K562 (cell line): ENCODE results near the gene KCND2. TPM values are rescaled to one million over a fixed set of nuclear protein-coding genes. Genes with fewer than 3 reads are reported as not detected.
A peak's percentile ranks its signal among the peaks of the same experiment; 100 is the strongest.

Experiments used
- ATAC-seq: fragments of 200-7000 bp; cut with Tn5 transposase; 3 replicates; pipeline ENCODE4 v1.9.1; 2020; ENCODE audit warnings: moderate library complexity
- BruUV-seq: library from RNA; stranded (reverse); fragments of 400-500 nt; replicated peaks from 2 replicates; lab custom pipeline; 2021; lab: Mats Ljungman, UMichigan
- CTCF ChIA-PET: fragments of 300-600 bp; formaldehyde crosslinking; extraction: SDS; loops from one replicate; lab custom pipeline; 2021; ENCODE audit warnings: low intra/inter-chr PET ratio; lab: Yijun Ruan, JAX
- POLR2A ChIA-PET: fragments of 300-600, 350-650 bp; sonication (Branson Sonifier 250); formaldehyde crosslinking; extraction: SDS; loops from one replicate; lab custom pipeline; 2021; ENCODE audit warnings: antibody characterized with exemption, inconsistent platforms; lab: Yijun Ruan, JAX
- DNase-seq, 4 experiments: peaks; one replicate each; pipeline versions ENCODE4 v3.0.0 to v3.0.0-alpha.2; 2011 to 2018; ENCODE audit warnings: low spot score in 3 of 4, mixed read lengths in 3 of 4; ENCODE audit errors: extremely low read depth in 1 of 4
- FAIRE-seq: peaks from 2 replicates; lab custom pipeline; 2011; peaks lifted over from hg19 to GRCh38; lab: Jason Lieb, UNC
- H2AFZ ChIP-seq: 2 replicates; pipeline ENCODE4 v1.6.0; 2011; ENCODE audit warnings: low read depth, low read length, control low read depth, inconsistent platforms
- H3K27ac ChIP-seq: fragments of 200-600 bp; 3 replicates; pipeline ENCODE4 v1.8.0; 2011; ENCODE audit warnings: low read depth, mild to moderate bottlenecking, control low read depth, inconsistent platforms, low read length, moderate library complexity, mixed read lengths; ENCODE audit errors: extremely low read depth
- H3K27me3 ChIP-seq, 2 experiments: fragments of 300-600 bp in 1 of 2; 2 replicates in 1 of 2; 3 replicates in 1 of 2; pipeline versions ENCODE4 v1.6.0 to v1.8.0; 2011; ENCODE audit warnings: inconsistent platforms in 2 of 2, low read length in 2 of 2, mild to moderate bottlenecking in 1 of 2, mixed read lengths in 1 of 2, moderate library complexity in 1 of 2; ENCODE audit not compliant: control insufficient read depth in 2 of 2, insufficient read depth in 2 of 2
- H3K36me3 ChIP-seq: fragments of 300-600 bp; 3 replicates; pipeline ENCODE4 v1.8.0; 2011; ENCODE audit warnings: mild to moderate bottlenecking, low read length, inconsistent platforms; ENCODE audit not compliant: control insufficient read depth, insufficient read depth
- H3K4me1 ChIP-seq, 2 experiments: fragments of 200-600 bp in 1 of 2; replicated peaks in 1 of 2; 2 replicates in 1 of 2; 3 replicates in 1 of 2; pipeline versions ENCODE4 v1.5.1 to v1.8.0; 2011; ENCODE audit warnings: inconsistent platforms in 2 of 2, low read length in 2 of 2, mild to moderate bottlenecking in 1 of 2, mixed read lengths in 1 of 2, moderate library complexity in 1 of 2; ENCODE audit not compliant: control insufficient read depth in 2 of 2, insufficient read depth in 2 of 2
- H3K4me2 ChIP-seq: 2 replicates; pipeline ENCODE4 v1.6.1; 2011; ENCODE audit warnings: low read length, control low read depth, inconsistent platforms, mixed read lengths; ENCODE audit not compliant: insufficient read depth
- H3K4me3 ChIP-seq: fragments of 200-600 bp; sonication (generic), shearing (Covaris generic); 2 replicates; pipeline ENCODE4 v1.5.1; 2016; ENCODE audit warnings: control low read depth, inconsistent platforms
- H3K79me2 ChIP-seq: fragments of 200-600 bp; 3 replicates; pipeline ENCODE4 v1.8.0; 2011; ENCODE audit warnings: low read length, inconsistent platforms; ENCODE audit not compliant: control insufficient read depth, insufficient read depth
- H3K9ac ChIP-seq, 2 experiments: 2 replicates each; pipeline versions ENCODE4 v1.6.0 to v1.6.1; 2011; ENCODE audit warnings: low read depth in 2 of 2, low read length in 2 of 2, control low read depth in 1 of 2, inconsistent platforms in 1 of 2, mild to moderate bottlenecking in 1 of 2, mixed read lengths in 1 of 2; ENCODE audit not compliant: insufficient read depth in 1 of 2
- H3K9me1 ChIP-seq: one replicate; pipeline ENCODE4 v1.6.0; 2011; ENCODE audit warnings: inconsistent platforms, mild to moderate bottlenecking, low read length, moderate library complexity; ENCODE audit not compliant: control insufficient read depth, insufficient read depth
- H3K9me3 ChIP-seq: replicated peaks from 2 replicates; pipeline ENCODE4 v1.5.1; 2011; ENCODE audit warnings: low read depth, low read length, inconsistent platforms; ENCODE audit not compliant: control insufficient read depth, insufficient read depth
- H4K20me1 ChIP-seq: replicated peaks from 2 replicates; pipeline ENCODE4 v1.6.1; 2011; ENCODE audit warnings: low read length, inconsistent platforms, mixed read lengths; ENCODE audit not compliant: control insufficient read depth, insufficient read depth
- CCAR2 ChIP-seq: fragments of 200-400 bp; formaldehyde crosslinking; IDR thresholded peaks from 2 replicates; pipeline ENCODE4 v1.6.1; 2017; ENCODE audit warnings: mild to moderate bottlenecking, low read depth, low read length
- SMAD3 ChIP-seq: fragments of 450-650 bp; formaldehyde crosslinking; conservative IDR thresholded peaks from 2 replicates; pipeline ENCODE4 v1.4.0; 2020; ENCODE audit warnings: mild to moderate bottlenecking
- SP2 ChIP-seq: IDR thresholded peaks from 2 replicates; pipeline ENCODE4 v1.6.1; 2011; ENCODE audit warnings: mild to moderate bottlenecking, low read depth, low read length, moderate library complexity; ENCODE audit not compliant: poor library complexity, severe bottlenecking; ENCODE audit errors: extremely low read depth
- ZNF444 ChIP-seq: fragments of 250-450 bp; sonication (Bioruptor Pico); IDR thresholded peaks from 2 replicates; pipeline ENCODE4 v1.4.0; 2020; ENCODE audit warnings: mild to moderate bottlenecking, moderate library complexity
- WGBS: fragments of 100-300 bp; shearing (Covaris generic); methylation state at CpG from one replicate; pipeline ENCODE4 v1.1.6; 2016; ENCODE audit warnings: low coverage, mixed read lengths; ENCODE audit not compliant: insufficient coverage; ENCODE audit errors: missing lambda C conversion rate; 5-methylcytosine and 5-hydroxymethylcytosine counted together
- in situ Hi-C: fragments of 300-500 bp; cut with MboI; formaldehyde crosslinking; loops from 4 replicates; pipeline ENCODE4 v1.15.0; 2018; ENCODE audit warnings: inconsistent platforms, mixed read lengths
- intact Hi-C: fragments of 100-400 bp; cut with micrococcal nuclease; formaldehyde crosslinking; loops from 2 replicates; pipeline ENCODE4 v1.14.2; 2022
- polyA plus RNA-seq, 8 experiments: library from polyadenylated mRNA; depleted of rRNA in 4 of 8; stranded (reverse) in 5 of 8; unstranded in 3 of 8; fragments of >200 nt; fragmentation: Nextera tagmentation in 2 of 8; fragmentation: Illumina TruSeq in 1 of 8; extraction: Ambion mirVana in 2 of 8; extraction: Trizol in 1 of 8; gene quantifications; 2 replicates each; pipeline versions ENCODE4 v1.2.1 to v1.2.3, GENCODE V29; 2011 to 2014; ENCODE audit warnings: inconsistent platforms in 1 of 8, missing spikeins in 1 of 8
- total RNA-seq, 7 experiments: library from RNA; depleted of rRNA in 6 of 7; stranded (reverse); fragments of >200 nt in 6 of 7; fragmentation: Illumina TruSeq in 2 of 7; extraction: Trizol in 2 of 7; gene quantifications; 2 replicates each; pipeline versions ENCODE4 v1.2.1 to v1.2.3, GENCODE V29; 2011 to 2021; ENCODE audit warnings: low replicate concordance in 1 of 7
- TF ChIP-seq, protein P1 (sequence below), 3 experiments: IDR thresholded peaks in 2 of 3; conservative IDR thresholded peaks in 1 of 3; 2 replicates each; pipeline ENCODE4 v1.5.1; 2011 to 2012; ENCODE audit warnings: low read length in 3 of 3, mild to moderate bottlenecking in 3 of 3, control low read depth in 2 of 3, improper control_type of control experiment in 1 of 3, inconsistent platforms in 1 of 3, low read depth in 1 of 3, mixed read lengths in 1 of 3, moderate library complexity in 1 of 3; ENCODE audit not compliant: insufficient read depth in 2 of 3
- TF ChIP-seq, protein P2 (sequence below): IDR thresholded peaks from 2 replicates; pipeline ENCODE4 v1.6.1; 2014; ENCODE audit warnings: antibody characterized with exemption

Gene KCND2
- total and polyA plus RNA-seq, 9 of the 15 experiments (the other 6 are each of a cell fraction or from before 2014, with no cell fraction given) = 0.03 to 0.12 TPM; not detected in 7

DNA sequence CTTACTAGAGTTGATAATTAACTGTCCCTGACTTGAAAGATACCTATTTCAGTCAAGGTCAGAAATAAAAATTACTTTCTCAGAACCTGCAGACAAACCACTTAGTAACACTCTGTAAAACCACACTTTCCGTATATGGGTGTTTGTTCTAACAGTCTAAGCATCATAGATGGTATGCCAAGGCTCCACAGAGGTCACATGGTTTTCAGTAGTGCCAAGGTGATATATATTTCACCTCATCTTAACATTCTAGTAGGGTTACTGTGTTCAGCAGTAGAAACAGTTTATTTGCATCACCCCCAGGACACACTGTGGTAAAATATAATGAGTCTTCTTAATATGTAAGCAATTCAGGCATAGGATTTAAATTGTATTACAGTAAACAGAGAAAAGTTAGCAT is 61.5 kb downstream of the KCND2 start (continued):
- TF ChIP-seq ZNF444 (CRISPR knock-in tag) = no peak
- TF ChIP-seq SP2 = no peak

DNA sequence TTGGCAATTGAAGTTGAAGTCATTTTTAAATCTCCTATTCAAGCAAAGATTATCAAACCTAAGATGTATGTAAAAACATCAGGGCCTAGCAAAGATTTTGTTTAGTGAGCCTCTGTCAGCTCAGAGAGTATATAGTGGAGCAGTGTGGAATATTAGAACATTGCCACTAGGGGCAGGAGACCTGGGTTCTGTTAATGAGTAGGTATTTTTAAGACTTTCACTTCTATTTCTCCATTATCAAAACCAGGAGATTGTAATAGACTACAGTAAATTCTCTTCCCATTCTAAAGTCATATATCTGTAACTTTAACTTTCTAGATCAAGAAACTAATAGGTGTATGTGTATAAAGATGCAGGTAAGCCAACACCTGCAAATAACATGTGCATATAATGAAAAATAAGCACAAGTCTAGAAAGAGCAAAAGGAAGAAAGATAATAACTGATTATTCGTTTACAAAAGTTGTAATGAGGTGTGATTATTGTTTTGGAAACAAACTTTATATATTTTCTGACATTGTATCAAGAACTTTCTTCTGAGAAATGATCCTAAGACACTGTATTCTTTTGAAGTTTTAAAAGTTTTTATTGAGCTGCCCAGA is 64.4 kb downstream of the KCND2 start:
- H3K79me2 ChIP-seq = no peaks in the 10 kb centered on the region
- intact Hi-C loops = no loop called here
- TF ChIP-seq, protein P1, sequence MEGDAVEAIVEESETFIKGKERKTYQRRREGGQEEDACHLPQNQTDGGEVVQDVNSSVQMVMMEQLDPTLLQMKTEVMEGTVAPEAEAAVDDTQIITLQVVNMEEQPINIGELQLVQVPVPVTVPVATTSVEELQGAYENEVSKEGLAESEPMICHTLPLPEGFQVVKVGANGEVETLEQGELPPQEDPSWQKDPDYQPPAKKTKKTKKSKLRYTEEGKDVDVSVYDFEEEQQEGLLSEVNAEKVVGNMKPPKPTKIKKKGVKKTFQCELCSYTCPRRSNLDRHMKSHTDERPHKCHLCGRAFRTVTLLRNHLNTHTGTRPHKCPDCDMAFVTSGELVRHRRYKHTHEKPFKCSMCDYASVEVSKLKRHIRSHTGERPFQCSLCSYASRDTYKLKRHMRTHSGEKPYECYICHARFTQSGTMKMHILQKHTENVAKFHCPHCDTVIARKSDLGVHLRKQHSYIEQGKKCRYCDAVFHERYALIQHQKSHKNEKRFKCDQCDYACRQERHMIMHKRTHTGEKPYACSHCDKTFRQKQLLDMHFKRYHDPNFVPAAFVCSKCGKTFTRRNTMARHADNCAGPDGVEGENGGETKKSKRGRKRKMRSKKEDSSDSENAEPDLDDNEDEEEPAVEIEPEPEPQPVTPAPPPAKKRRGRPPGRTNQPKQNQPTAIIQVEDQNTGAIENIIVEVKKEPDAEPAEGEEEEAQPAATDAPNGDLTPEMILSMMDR (IDR thresholded peaks at IDR 0.05 in 2 of 3, conservative IDR thresholded peaks at IDR 0.05 in 1 of 3; ENCODE audit: insufficient read depth in 2 of 3, low read depth in 1 of 3, low read length in 3 of 3) = peak in 2 of 3 experiments; percentile 14 to 45; a peak in 1 of 6 replicates
- TF ChIP-seq, protein P2, sequence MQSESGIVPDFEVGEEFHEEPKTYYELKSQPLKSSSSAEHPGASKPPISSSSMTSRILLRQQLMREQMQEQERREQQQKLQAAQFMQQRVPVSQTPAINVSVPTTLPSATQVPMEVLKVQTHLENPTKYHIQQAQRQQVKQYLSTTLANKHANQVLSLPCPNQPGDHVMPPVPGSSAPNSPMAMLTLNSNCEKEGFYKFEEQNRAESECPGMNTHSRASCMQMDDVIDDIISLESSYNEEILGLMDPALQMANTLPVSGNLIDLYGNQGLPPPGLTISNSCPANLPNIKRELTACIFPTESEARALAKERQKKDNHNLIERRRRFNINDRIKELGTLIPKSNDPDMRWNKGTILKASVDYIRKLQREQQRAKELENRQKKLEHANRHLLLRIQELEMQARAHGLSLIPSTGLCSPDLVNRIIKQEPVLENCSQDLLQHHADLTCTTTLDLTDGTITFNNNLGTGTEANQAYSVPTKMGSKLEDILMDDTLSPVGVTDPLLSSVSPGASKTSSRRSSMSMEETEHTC = no peak
- TF ChIP-seq CCAR2 (no peak), SMAD3 (CRISPR knock-in tag) (no peak)
- peak; percentile 7 to 27 (median 15) for DNase-seq
- H3K27me3 ChIP-seq = no peaks in the 10 kb centered on the region
- ChIA-PET CTCF (no interaction called here), POLR2A (no interaction called here)
- H3K9ac ChIP-seq = no peak overlapping the region
- no peak overlapping the region for H3K4me3 ChIP-seq
- H3K27ac ChIP-seq = no peak overlapping the region
- H4K20me1 ChIP-seq = no peaks in the 10 kb centered on the region
- H3K36me3 ChIP-seq = no peaks in the 10 kb centered on the region
- in situ Hi-C loops = loop anchor here (10.0 kb wide), 1 partner anchor 1857 kb away; no protein-coding TSS in a partner anchor
- peak; percentile 69; the same call in 2 of the 3 replicates for ATAC-seq
- no peaks in the 10 kb centered on the region for H3K9me1 ChIP-seq
- H3K4me2 ChIP-seq = no peak overlapping the region
- H2AFZ ChIP-seq = no peak overlapping the region
- no peaks in the 10 kb centered on the region for H3K4me1 ChIP-seq
- BruUV-seq = no TSS peak
- no peaks in the 10 kb centered on the region for H3K9me3 ChIP-seq
- WGBS = 3% methylated on average over 1 of the region's 1 CpG
- FAIRE-seq = no peak
